K562 (cell line): ENCODE measurements around the gene CEMP1. TPM values are rescaled to one million over a fixed set of nuclear protein-coding genes. Genes with fewer than 3 reads are reported as not detected.
A peak's percentile ranks its signal among the peaks of the same experiment; 100 is the strongest.

ENCODE experiments used
- ATAC-seq: fragments of 200-7000 bp; cut with Tn5 transposase; 3 replicates; pipeline ENCODE4 v1.9.1; 2020; ENCODE audit warnings: moderate library complexity
- BruUV-seq: library from RNA; stranded (reverse); fragments of 400-500 nt; replicated peaks from 2 replicates; lab custom pipeline; 2021; lab: Mats Ljungman, UMichigan
- CTCF ChIA-PET: fragments of 300-600 bp; formaldehyde crosslinking; extraction: SDS; loops from one replicate; lab custom pipeline; 2021; ENCODE audit warnings: low intra/inter-chr PET ratio; lab: Yijun Ruan, JAX
- POLR2A ChIA-PET: fragments of 300-600, 350-650 bp; sonication (Branson Sonifier 250); formaldehyde crosslinking; extraction: SDS; loops from one replicate; lab custom pipeline; 2021; ENCODE audit warnings: antibody characterized with exemption, inconsistent platforms; lab: Yijun Ruan, JAX
- DNase-seq, 4 experiments: peaks; one replicate each; pipeline versions ENCODE4 v3.0.0 to v3.0.0-alpha.2; 2011 to 2018; ENCODE audit warnings: low spot score in 3 of 4, mixed read lengths in 3 of 4; ENCODE audit errors: extremely low read depth in 1 of 4
- FAIRE-seq: peaks from 2 replicates; lab custom pipeline; 2011; peaks lifted over from hg19 to GRCh38; lab: Jason Lieb, UNC
- H2AFZ ChIP-seq: 2 replicates; pipeline ENCODE4 v1.6.0; 2011; ENCODE audit warnings: low read depth, low read length, control low read depth, inconsistent platforms
- H3K27ac ChIP-seq: fragments of 200-600 bp; 3 replicates; pipeline ENCODE4 v1.8.0; 2011; ENCODE audit warnings: low read depth, mild to moderate bottlenecking, control low read depth, inconsistent platforms, low read length, moderate library complexity, mixed read lengths; ENCODE audit errors: extremely low read depth
- H3K27me3 ChIP-seq, 2 experiments: fragments of 300-600 bp in 1 of 2; 2 replicates in 1 of 2; 3 replicates in 1 of 2; pipeline versions ENCODE4 v1.6.0 to v1.8.0; 2011; ENCODE audit warnings: inconsistent platforms in 2 of 2, low read length in 2 of 2, mild to moderate bottlenecking in 1 of 2, mixed read lengths in 1 of 2, moderate library complexity in 1 of 2; ENCODE audit not compliant: control insufficient read depth in 2 of 2, insufficient read depth in 2 of 2
- H3K36me3 ChIP-seq: fragments of 300-600 bp; 3 replicates; pipeline ENCODE4 v1.8.0; 2011; ENCODE audit warnings: mild to moderate bottlenecking, low read length, inconsistent platforms; ENCODE audit not compliant: control insufficient read depth, insufficient read depth
- H3K4me1 ChIP-seq, 2 experiments: fragments of 200-600 bp in 1 of 2; replicated peaks in 1 of 2; 2 replicates in 1 of 2; 3 replicates in 1 of 2; pipeline versions ENCODE4 v1.5.1 to v1.8.0; 2011; ENCODE audit warnings: inconsistent platforms in 2 of 2, low read length in 2 of 2, mild to moderate bottlenecking in 1 of 2, mixed read lengths in 1 of 2, moderate library complexity in 1 of 2; ENCODE audit not compliant: control insufficient read depth in 2 of 2, insufficient read depth in 2 of 2
- H3K4me2 ChIP-seq: 2 replicates; pipeline ENCODE4 v1.6.1; 2011; ENCODE audit warnings: low read length, control low read depth, inconsistent platforms, mixed read lengths; ENCODE audit not compliant: insufficient read depth
- H3K4me3 ChIP-seq: fragments of 200-600 bp; sonication (generic), shearing (Covaris generic); 2 replicates; pipeline ENCODE4 v1.5.1; 2016; ENCODE audit warnings: control low read depth, inconsistent platforms
- H3K79me2 ChIP-seq: fragments of 200-600 bp; 3 replicates; pipeline ENCODE4 v1.8.0; 2011; ENCODE audit warnings: low read length, inconsistent platforms; ENCODE audit not compliant: control insufficient read depth, insufficient read depth
- H3K9ac ChIP-seq, 2 experiments: 2 replicates each; pipeline versions ENCODE4 v1.6.0 to v1.6.1; 2011; ENCODE audit warnings: low read depth in 2 of 2, low read length in 2 of 2, control low read depth in 1 of 2, inconsistent platforms in 1 of 2, mild to moderate bottlenecking in 1 of 2, mixed read lengths in 1 of 2; ENCODE audit not compliant: insufficient read depth in 1 of 2
- H3K9me1 ChIP-seq: one replicate; pipeline ENCODE4 v1.6.0; 2011; ENCODE audit warnings: inconsistent platforms, mild to moderate bottlenecking, low read length, moderate library complexity; ENCODE audit not compliant: control insufficient read depth, insufficient read depth
- H3K9me3 ChIP-seq: replicated peaks from 2 replicates; pipeline ENCODE4 v1.5.1; 2011; ENCODE audit warnings: low read depth, low read length, inconsistent platforms; ENCODE audit not compliant: control insufficient read depth, insufficient read depth
- H4K20me1 ChIP-seq: replicated peaks from 2 replicates; pipeline ENCODE4 v1.6.1; 2011; ENCODE audit warnings: low read length, inconsistent platforms, mixed read lengths; ENCODE audit not compliant: control insufficient read depth, insufficient read depth
- ATF1 ChIP-seq, 2 experiments: fragments of 450-650 bp in 1 of 2; IDR thresholded peaks; 2 replicates each; pipeline ENCODE4 v1.6.1; 2016; ENCODE audit warnings: missing compliant biosample characterization in 1 of 2, missing genetic modification characterization in 1 of 2
- CAMTA2 ChIP-seq: fragments of 250-450 bp; sonication (Bioruptor Pico); conservative IDR thresholded peaks from 2 replicates; pipeline ENCODE4 v1.5.1; 2022
- FOXA3 ChIP-seq, 2 experiments: fragments of 450-650 bp in 1 of 2; sonication (generic) in 1 of 2; formaldehyde crosslinking; IDR thresholded peaks in 1 of 2; conservative IDR thresholded peaks in 1 of 2; 2 replicates each; pipeline versions ENCODE4 v1.4.0 to v1.8.0; 2020 to 2022; ENCODE audit warnings: mild to moderate bottlenecking in 2 of 2, missing genetic modification reagents in 1 of 2
- FOXK1 ChIP-seq: sonication (generic); formaldehyde crosslinking; IDR thresholded peaks from 2 replicates; pipeline ENCODE4 v1.8.0; 2022; ENCODE audit warnings: missing genetic modification reagents, mild to moderate bottlenecking, borderline replicate concordance
- MAFF ChIP-seq: IDR thresholded peaks from 2 replicates; pipeline ENCODE4 v1.6.1; 2012; ENCODE audit warnings: low read length, improper control_type of control experiment
- NFYB ChIP-seq: IDR thresholded peaks from 2 replicates; pipeline ENCODE4 v1.6.1; 2011; ENCODE audit warnings: mild to moderate bottlenecking, moderate library complexity; ENCODE audit not compliant: insufficient read length; ENCODE audit errors: extremely low read depth
- POLR2A ChIP-seq: fragments of 450-650 bp; conservative IDR thresholded peaks from 2 replicates; pipeline ENCODE4 v1.6.1; 2016
- POLR2G ChIP-seq: fragments of 200-400 bp; formaldehyde crosslinking; IDR thresholded peaks from 2 replicates; pipeline ENCODE4 v1.6.1; 2017; ENCODE audit warnings: low read depth, mild to moderate bottlenecking, antibody characterized with exemption, low read length, moderate library complexity
- RAD51 ChIP-seq: fragments of 450-650 bp; IDR thresholded peaks from 2 replicates; pipeline ENCODE4 v1.7.1; 2016; ENCODE audit warnings: low read depth, mild to moderate bottlenecking, borderline replicate concordance
- ZNF507 ChIP-seq: conservative IDR thresholded peaks from 2 replicates; pipeline ENCODE4 v1.6.1; 2017; ENCODE audit warnings: missing genetic modification characterization, missing compliant biosample characterization
- ZNF584 ChIP-seq: fragments of 200-800 bp; sonication (Bioruptor generic); IDR thresholded peaks from 2 replicates; pipeline ENCODE4 v1.6.1; 2016; ENCODE audit warnings: low read depth, mild to moderate bottlenecking, missing genetic modification characterization, missing compliant biosample characterization
- ZNF77 ChIP-seq: fragments of 250-450 bp; sonication (Bioruptor Pico); IDR thresholded peaks from 2 replicates; pipeline ENCODE4 v1.5.0; 2020
- ZNF785 ChIP-seq: fragments of 250-450 bp; sonication (Bioruptor Pico); IDR thresholded peaks from 2 replicates; pipeline ENCODE4 v1.4.0; 2020; ENCODE audit warnings: mild to moderate bottlenecking
- WGBS: fragments of 100-300 bp; shearing (Covaris generic); methylation state at CpG from one replicate; pipeline ENCODE4 v1.1.6; 2016; ENCODE audit warnings: low coverage, mixed read lengths; ENCODE audit not compliant: insufficient coverage; ENCODE audit errors: missing lambda C conversion rate; 5-methylcytosine and 5-hydroxymethylcytosine counted together
- in situ Hi-C: fragments of 300-500 bp; cut with MboI; formaldehyde crosslinking; loops from 4 replicates; pipeline ENCODE4 v1.15.0; 2018; ENCODE audit warnings: inconsistent platforms, mixed read lengths
- intact Hi-C: fragments of 100-400 bp; cut with micrococcal nuclease; formaldehyde crosslinking; loops from 2 replicates; pipeline ENCODE4 v1.14.2; 2022
- polyA plus RNA-seq, 8 experiments: library from polyadenylated mRNA; depleted of rRNA in 4 of 8; stranded (reverse) in 5 of 8; unstranded in 3 of 8; fragments of >200 nt; fragmentation: Nextera tagmentation in 2 of 8; fragmentation: Illumina TruSeq in 1 of 8; extraction: Ambion mirVana in 2 of 8; extraction: Trizol in 1 of 8; gene quantifications; 2 replicates each; pipeline versions ENCODE4 v1.2.1 to v1.2.3, GENCODE V29; 2011 to 2014; ENCODE audit warnings: inconsistent platforms in 1 of 8, missing spikeins in 1 of 8
- total RNA-seq, 7 experiments: library from RNA; depleted of rRNA in 6 of 7; stranded (reverse); fragments of >200 nt in 6 of 7; fragmentation: Illumina TruSeq in 2 of 7; extraction: Trizol in 2 of 7; gene quantifications; 2 replicates each; pipeline versions ENCODE4 v1.2.1 to v1.2.3, GENCODE V29; 2011 to 2021; ENCODE audit warnings: low replicate concordance in 1 of 7
- TF ChIP-seq, protein P1 (sequence below): sonication (generic); formaldehyde crosslinking; IDR thresholded peaks from 2 replicates; pipeline ENCODE4 v1.8.0; 2022; ENCODE audit warnings: missing genetic modification reagents, mild to moderate bottlenecking, moderate library complexity, borderline replicate concordance
- TF ChIP-seq, protein P2 (sequence below): IDR thresholded peaks from 2 replicates; pipeline ENCODE4 v1.6.1; 2011; ENCODE audit warnings: borderline replicate concordance, low read depth, mild to moderate bottlenecking, moderate library complexity, low read length; ENCODE audit not compliant: insufficient read depth, poor library complexity, severe bottlenecking
- TF ChIP-seq, protein P3 (sequence below), 2 experiments: IDR thresholded peaks; 2 replicates each; pipeline ENCODE4 v1.6.1; 2012; ENCODE audit warnings: improper control_type of control experiment in 2 of 2, low read depth in 2 of 2, low read length in 2 of 2, borderline replicate concordance in 1 of 2

Gene CEMP1
- total and polyA plus RNA-seq, 9 of the 15 experiments (the other 6 are each of a cell fraction or from before 2014, with no cell fraction given): 0.05 to 0.45 TPM; not detected in 7

DNA sequence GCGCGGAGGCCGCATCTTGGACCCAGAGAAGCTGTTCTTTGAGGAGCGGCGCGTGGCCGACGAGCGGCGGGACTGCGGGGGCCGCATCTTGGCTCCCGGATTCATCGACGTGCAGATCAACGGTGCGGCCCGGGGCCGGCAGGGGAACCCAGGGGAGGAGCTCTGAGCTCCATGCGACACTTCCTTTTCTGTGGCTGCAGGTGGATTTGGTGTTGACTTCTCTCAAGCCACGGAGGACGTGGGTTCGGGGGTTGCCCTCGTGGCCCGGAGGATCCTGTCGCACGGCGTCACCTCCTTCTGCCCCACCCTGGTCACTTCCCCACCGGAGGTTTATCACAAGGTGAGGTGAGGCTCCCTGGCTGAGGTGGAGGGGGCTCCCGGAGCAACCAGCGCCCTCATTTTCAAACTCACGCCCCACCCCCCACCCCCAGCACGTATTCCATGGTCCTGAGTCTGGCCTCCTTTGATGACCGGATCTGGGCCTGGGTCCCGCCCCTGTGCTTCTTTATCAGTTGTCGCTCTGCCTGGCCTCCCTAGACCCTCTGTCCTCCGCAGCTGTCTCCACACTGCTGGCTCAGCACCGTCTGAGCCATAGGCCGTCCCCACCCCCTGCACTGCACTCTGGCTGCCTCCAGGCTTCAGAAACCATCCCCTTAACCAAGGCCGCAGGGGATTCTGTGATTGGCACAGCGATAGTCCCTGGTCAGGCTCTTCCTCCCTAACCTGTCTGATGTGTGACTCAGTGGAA is 10.2 kb downstream of the CEMP1 start:
- Histone ChIP-seq H3K27ac (peak overlapping the region; percentile 82), H2AFZ (peak overlapping the region; percentile 74)
- CTCF ChIA-PET: no interaction called here
- TF ChIP-seq NFYB (no peak), ZNF584 (CRISPR knock-in tag) (no peak), RAD51 (no peak), ZNF507 (tag) (no peak), ZNF77 (no peak), POLR2G (peak; percentile 88), FOXA3 (CRISPR knock-in tag; conservative IDR thresholded peaks at IDR 0.05 in 1 of 2, IDR thresholded peaks at IDR 0.05 in 1 of 2) (0 out of 4 replicates have a peak, but pooled peaks of 1 of the 2 experiments have one; percentile 35), POLR2A (0 out of 2 replicates have a peak, but pooled peaks have one; percentile 19), ATF1 (CRISPR knock-in tag; IDR thresholded peaks at IDR 0.05) (no peak), ATF1 (tag; IDR thresholded peaks at IDR 0.05) (peak; percentile 29; the same call in 1 of the 2 replicates), ZNF785 (no peak), FOXK1 (0 out of 2 replicates have a peak, but pooled peaks have one; percentile 65), CAMTA2 (no peak), MAFF (no peak)
- TF ChIP-seq, protein P1, sequence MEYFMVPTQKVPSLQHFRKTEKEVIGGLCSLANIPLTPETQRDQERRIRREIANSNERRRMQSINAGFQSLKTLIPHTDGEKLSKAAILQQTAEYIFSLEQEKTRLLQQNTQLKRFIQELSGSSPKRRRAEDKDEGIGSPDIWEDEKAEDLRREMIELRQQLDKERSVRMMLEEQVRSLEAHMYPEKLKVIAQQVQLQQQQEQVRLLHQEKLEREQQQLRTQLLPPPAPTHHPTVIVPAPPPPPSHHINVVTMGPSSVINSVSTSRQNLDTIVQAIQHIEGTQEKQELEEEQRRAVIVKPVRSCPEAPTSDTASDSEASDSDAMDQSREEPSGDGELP (CRISPR knock-in tag): peak; percentile 77; the same call in 1 of the 2 replicates
- TF ChIP-seq, protein P2, sequence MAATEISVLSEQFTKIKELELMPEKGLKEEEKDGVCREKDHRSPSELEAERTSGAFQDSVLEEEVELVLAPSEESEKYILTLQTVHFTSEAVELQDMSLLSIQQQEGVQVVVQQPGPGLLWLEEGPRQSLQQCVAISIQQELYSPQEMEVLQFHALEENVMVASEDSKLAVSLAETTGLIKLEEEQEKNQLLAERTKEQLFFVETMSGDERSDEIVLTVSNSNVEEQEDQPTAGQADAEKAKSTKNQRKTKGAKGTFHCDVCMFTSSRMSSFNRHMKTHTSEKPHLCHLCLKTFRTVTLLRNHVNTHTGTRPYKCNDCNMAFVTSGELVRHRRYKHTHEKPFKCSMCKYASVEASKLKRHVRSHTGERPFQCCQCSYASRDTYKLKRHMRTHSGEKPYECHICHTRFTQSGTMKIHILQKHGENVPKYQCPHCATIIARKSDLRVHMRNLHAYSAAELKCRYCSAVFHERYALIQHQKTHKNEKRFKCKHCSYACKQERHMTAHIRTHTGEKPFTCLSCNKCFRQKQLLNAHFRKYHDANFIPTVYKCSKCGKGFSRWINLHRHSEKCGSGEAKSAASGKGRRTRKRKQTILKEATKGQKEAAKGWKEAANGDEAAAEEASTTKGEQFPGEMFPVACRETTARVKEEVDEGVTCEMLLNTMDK: peak; percentile 74
- TF ChIP-seq, protein P3, sequence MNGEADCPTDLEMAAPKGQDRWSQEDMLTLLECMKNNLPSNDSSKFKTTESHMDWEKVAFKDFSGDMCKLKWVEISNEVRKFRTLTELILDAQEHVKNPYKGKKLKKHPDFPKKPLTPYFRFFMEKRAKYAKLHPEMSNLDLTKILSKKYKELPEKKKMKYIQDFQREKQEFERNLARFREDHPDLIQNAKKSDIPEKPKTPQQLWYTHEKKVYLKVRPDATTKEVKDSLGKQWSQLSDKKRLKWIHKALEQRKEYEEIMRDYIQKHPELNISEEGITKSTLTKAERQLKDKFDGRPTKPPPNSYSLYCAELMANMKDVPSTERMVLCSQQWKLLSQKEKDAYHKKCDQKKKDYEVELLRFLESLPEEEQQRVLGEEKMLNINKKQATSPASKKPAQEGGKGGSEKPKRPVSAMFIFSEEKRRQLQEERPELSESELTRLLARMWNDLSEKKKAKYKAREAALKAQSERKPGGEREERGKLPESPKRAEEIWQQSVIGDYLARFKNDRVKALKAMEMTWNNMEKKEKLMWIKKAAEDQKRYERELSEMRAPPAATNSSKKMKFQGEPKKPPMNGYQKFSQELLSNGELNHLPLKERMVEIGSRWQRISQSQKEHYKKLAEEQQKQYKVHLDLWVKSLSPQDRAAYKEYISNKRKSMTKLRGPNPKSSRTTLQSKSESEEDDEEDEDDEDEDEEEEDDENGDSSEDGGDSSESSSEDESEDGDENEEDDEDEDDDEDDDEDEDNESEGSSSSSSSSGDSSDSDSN (IDR thresholded peaks at IDR 0.05; ENCODE audit: borderline replicate concordance in 1 of 2, low read depth in 2 of 2, low read length in 2 of 2): peak in 1 of 2 experiments; percentile 48; a peak in 1 of 4 replicates

More for the DNA sequence above, 10.2 kb downstream of the CEMP1 start:
- POLR2A ChIA-PET: interaction anchor here (0.6 to 3.2 kb wide), 11 partner anchors 9 to 164 kb away, joined by 3 to 45 read pairs (median 4); partner anchors contain the start of genes CEMP1 and TEDC2
- peak overlapping the region; percentile 92 for H3K4me2 ChIP-seq
- H3K9me1 ChIP-seq: peaks cover 8% of the 10 kb centered on the region
- H3K4me3 ChIP-seq: peak overlapping the region; percentile 69
- no peaks in the 10 kb centered on the region for H3K9me3 ChIP-seq
- peaks cover 25 to 55% of the 10 kb centered on the region in 2 experiments for H3K4me1 ChIP-seq
- intact Hi-C loops (no loop called here), in situ Hi-C loops (no loop called here)
- peak; percentile 46 for FAIRE-seq
- DNase-seq: peak; percentile 66 to 80 (median 72)
- H3K27me3 ChIP-seq: no peaks in the 10 kb centered on the region
- BruUV-seq: no TSS peak
- peak overlapping the region; percentile 73 to 99 for H3K9ac ChIP-seq
- peaks cover 34% of the 10 kb centered on the region for H4K20me1 ChIP-seq
- H3K79me2 ChIP-seq: peaks cover 54% of the 10 kb centered on the region
- peak; percentile 74 for ATAC-seq
- 3% methylated on average over 40 of the region's 41 CpGs for WGBS
- H3K36me3 ChIP-seq: peaks cover 69% of the 10 kb centered on the region
